Breast epithelium (tissue), 3 donors: ENCODE measurements around the gene RTN4.

Experiments used
- POLR2A ChIP-seq: fragments of 450-650 bp; IDR thresholded peaks from one replicate; pipeline ENCODE4 v1.6.1; 2016; ENCODE audit warnings: antibody characterized with exemption, mild to moderate bottlenecking, moderate library complexity
- POLR2AphosphoS5 ChIP-seq, 3 donors: sonication (generic); formaldehyde crosslinking; IDR thresholded peaks; one replicate each; pipeline ENCODE4 v1.6.1; 2017; ENCODE audit warnings: antibody characterized with exemption in 3 of 3
- TF ChIP-seq, protein P1 (sequence below), 3 donors: fragments of 450-650 bp; IDR thresholded peaks; one replicate each; pipeline ENCODE4 v1.5.1; 2016 to 2017; ENCODE audit warnings: antibody characterized with exemption in 3 of 3, mild to moderate bottlenecking in 3 of 3, moderate library complexity in 3 of 3

DNA sequence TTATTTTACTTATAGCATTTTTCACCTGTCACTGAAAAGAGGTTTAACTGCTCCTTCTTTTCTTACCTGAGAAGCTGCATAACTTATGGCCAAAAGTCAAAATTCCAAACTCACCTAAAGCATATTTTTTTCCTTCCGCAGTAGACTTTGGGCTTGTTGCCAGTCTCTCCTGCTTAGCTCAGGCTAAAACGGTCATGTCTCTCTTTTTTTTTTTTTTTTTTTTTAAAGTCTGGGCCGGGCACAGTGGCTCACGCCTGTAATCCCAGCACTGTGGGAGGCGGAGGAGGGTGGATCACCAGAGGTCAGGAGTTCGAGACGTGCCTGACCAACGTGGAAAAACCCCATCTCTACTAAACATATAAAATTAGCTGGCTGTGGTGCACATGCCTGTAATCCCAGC is 113.5 kb downstream of the RTN4 start:
- TF ChIP-seq POLR2A (no peak), POLR2AphosphoS5 (IDR thresholded peaks at IDR 0.05) (no peak)
- TF ChIP-seq, protein P1, sequence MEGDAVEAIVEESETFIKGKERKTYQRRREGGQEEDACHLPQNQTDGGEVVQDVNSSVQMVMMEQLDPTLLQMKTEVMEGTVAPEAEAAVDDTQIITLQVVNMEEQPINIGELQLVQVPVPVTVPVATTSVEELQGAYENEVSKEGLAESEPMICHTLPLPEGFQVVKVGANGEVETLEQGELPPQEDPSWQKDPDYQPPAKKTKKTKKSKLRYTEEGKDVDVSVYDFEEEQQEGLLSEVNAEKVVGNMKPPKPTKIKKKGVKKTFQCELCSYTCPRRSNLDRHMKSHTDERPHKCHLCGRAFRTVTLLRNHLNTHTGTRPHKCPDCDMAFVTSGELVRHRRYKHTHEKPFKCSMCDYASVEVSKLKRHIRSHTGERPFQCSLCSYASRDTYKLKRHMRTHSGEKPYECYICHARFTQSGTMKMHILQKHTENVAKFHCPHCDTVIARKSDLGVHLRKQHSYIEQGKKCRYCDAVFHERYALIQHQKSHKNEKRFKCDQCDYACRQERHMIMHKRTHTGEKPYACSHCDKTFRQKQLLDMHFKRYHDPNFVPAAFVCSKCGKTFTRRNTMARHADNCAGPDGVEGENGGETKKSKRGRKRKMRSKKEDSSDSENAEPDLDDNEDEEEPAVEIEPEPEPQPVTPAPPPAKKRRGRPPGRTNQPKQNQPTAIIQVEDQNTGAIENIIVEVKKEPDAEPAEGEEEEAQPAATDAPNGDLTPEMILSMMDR (IDR thresholded peaks at IDR 0.05), result no peak
